Heart left ventricle (tissue), 16 donors: ENCODE results near the gene OR2M3. TPM values are rescaled to one million over a fixed set of nuclear protein-coding genes. Genes with fewer than 3 reads are reported as not detected.
A peak's percentile ranks its signal among the peaks of the same experiment; 100 is the strongest.
"Not testable (repeated sequence)": the region's sequence is repeated elsewhere in the genome, so short reads cannot be mapped to it uniquely, and the experiment has no call there.

Experiments
- ATAC-seq, 4 donors: fragments of 200-7000 bp; cut with Tn5 transposase; one replicate each; pipeline ENCODE4 v1.9.1; 2020 to 2022; ENCODE audit warnings: moderate library complexity in 4 of 4, mild to moderate bottlenecking in 3 of 4, moderate number of reproducible peaks in 1 of 4
- DNase-seq, 5 donors: peaks; one replicate each; pipeline ENCODE4 v3.0.0-alpha.2; 2020
- H3K27ac ChIP-seq, 12 donors: fragments of 200-600 bp; sonication (generic) in 4 of 12; one replicate each; pipeline versions ENCODE4 v1.5.0 to v1.8.0; 2016 to 2022; ENCODE audit warnings: mild to moderate bottlenecking in 2 of 12
- H3K27me3 ChIP-seq, 9 donors: fragments of 200-600 bp; sonication (generic) in 2 of 9; one replicate each; pipeline versions ENCODE4 v1.5.1 to v1.8.0; 2016 to 2022; ENCODE audit warnings: mild to moderate bottlenecking in 3 of 9
- H3K36me3 ChIP-seq, 9 donors: fragments of 200-600 bp; sonication (generic) in 2 of 9; one replicate each; pipeline versions ENCODE4 v1.5.0 to v1.8.0; 2018 to 2022; ENCODE audit warnings: mild to moderate bottlenecking in 2 of 9
- H3K4me1 ChIP-seq, 12 donors: fragments of 200-600 bp; sonication (generic) in 4 of 12; one replicate each; pipeline versions ENCODE4 v1.5.0 to v1.8.0; 2016 to 2022; ENCODE audit warnings: mild to moderate bottlenecking in 3 of 12
- H3K4me3 ChIP-seq, 12 donors: fragments of 200-600 bp; sonication (generic) in 4 of 12; one replicate each; pipeline versions ENCODE4 v1.5.0 to v1.8.0; 2017 to 2022; ENCODE audit warnings: mild to moderate bottlenecking in 9 of 12, moderate library complexity in 4 of 12
- H3K9me3 ChIP-seq, 12 donors: fragments of 200-600 bp; sonication (generic) in 4 of 12; one replicate each; pipeline versions ENCODE4 v1.5.0 to v1.8.0; 2016 to 2022; ENCODE audit warnings: mild to moderate bottlenecking in 1 of 12
- CTCF ChIP-seq, 12 donors: fragments of 200-600 bp; sonication (generic) in 4 of 12; IDR thresholded peaks; one replicate each; pipeline versions ENCODE4 v1.5.0 to v1.8.0; 2018 to 2022; ENCODE audit warnings: antibody characterized with exemption in 12 of 12, mild to moderate bottlenecking in 5 of 12
- POLR2A ChIP-seq, 2 donors: fragments of 450-650 bp; IDR thresholded peaks; one replicate each; pipeline ENCODE4 v1.6.1; 2017; ENCODE audit warnings: antibody characterized with exemption in 2 of 2, mild to moderate bottlenecking in 2 of 2, moderate library complexity in 2 of 2
- WGBS, 4 donors: extraction: QIAGEN DNeasy Blood & Tissue Kit in 2 of 4; methylation state at CpG; one replicate each; pipeline versions ENCODE4 v1.1.5 to v1.1.7; 2013 to 2018; 5-methylcytosine and 5-hydroxymethylcytosine counted together
- intact Hi-C, 10 donors: fragments of 100-400 bp; cut with DNase I; formaldehyde crosslinking; loops; one replicate each; pipeline versions ENCODE4 v1.11.1 to v1.14.2; 2022
- polyA plus RNA-seq, 2 donors: library from polyadenylated mRNA; stranded (reverse); fragments of 200-250 nt; gene quantifications; one replicate each; pipeline ENCODE4 v1.2.3, GENCODE V29; 2013
- total RNA-seq, 9 donors: library from RNA; depleted of rRNA in 2 of 9; stranded (reverse); fragments of >200 nt in 2 of 9; fragmentation: NEBNext Ultra II Directional in 3 of 9; extraction: Animal tissue kit (Norgen Biotek cat#: 25700) in 3 of 9; gene quantifications; one replicate each; pipeline versions ENCODE4 v1.1.0 to v1.2.4, GENCODE V29; 2016 to 2023
- donor health status: ischemic (EF 13 %, LVEDD 7.1; RV severe dilation, severe dysfunction).
- donor health status: healthy with polysubstance abuse.
- donor health status: DM: no; HTN: yes; CAD: no.
- donor health status: DM: no; HTN: no; CAD: no.
- donor health status: ischemic (EF 25% LVEDD 6.9; RV normal size, moderate dysfunction).
- donor health status: ischemic (EF 25% LVEDD 5.7; RV mildly dilated, moderate dysfunction).
- donor health status: healthy.
- donor health status: DM: yes; HTN: yes; CAD: no.
- donor health status: ischemic (EF 35%, LVEDD 5.7; RV mildly dilated, moderate dysfunction).
- donor health status: nonischemic (EF 11% LVEDD 7.7; RV severe dilation, severe dysfunction).
- donor health status: DM: yes; HTN: yes; CAD: no.
- donor health status: PGD.
- donor health status: ischemic (EF 29% LVEDD 5.4; RV normal size, mild dysfunction).
- donor health status: nonischemic (EF 23%, LVEDD 6.1; RV moderate dilation, normal function).

Gene OR2M3
- total and polyA plus RNA-seq, 11 donors: not detected

GRCh38 chr1:248243204-248243603 lies 46.1 kb downstream of the OR2M3 start:
- H3K27me3 ChIP-seq: no peaks in the 10 kb centered on the region
- intact Hi-C loops: no loop called here
- TF ChIP-seq POLR2A (IDR thresholded peaks at IDR 0.05) (no peak), CTCF (IDR thresholded peaks at IDR 0.05) (peak in 11 of 12 donors; percentile 24 to 60 (median 43))
- H3K9me3 ChIP-seq: no peaks in the 10 kb centered on the region
- 10 to 13% (median 12%) methylated on average over 14 of the region's 14 CpGs for WGBS, 4 donors
- H3K36me3 ChIP-seq: no peaks in the 10 kb centered on the region
- no peak for ATAC-seq
- H3K4me1 ChIP-seq: no peaks in the 10 kb centered on the region
- no peak overlapping the region for H3K4me3 ChIP-seq
- no peak for DNase-seq
- H3K27ac ChIP-seq: no peak overlapping the region

GRCh38 chr1:248259309-248259708 lies 62.2 kb downstream of the OR2M3 start:
- H3K36me3 ChIP-seq, DNase-seq, H3K4me1 ChIP-seq, intact Hi-C loops, H3K27ac ChIP-seq, H3K4me3 ChIP-seq, ATAC-seq, H3K27me3 ChIP-seq: not testable (repeated sequence)
- peaks cover 0 to 29% (median 8%) of the 10 kb centered on the region in 12 donors for H3K9me3 ChIP-seq
- 42 to 59% (median 54%) methylated on average over 1 of the region's 1 CpG for WGBS, 4 donors

Other genes with a start within 250 kb of the OR2M3 start
- not detected for gene OR2L8, start 248.4 kb upstream of the OR2M3 start, total RNA-seq
- not detected for gene OR2L8, start 248.4 kb upstream of the OR2M3 start, polyA plus RNA-seq
- gene OR2AK2, start 232.0 kb upstream of the OR2M3 start, total RNA-seq: under 1 TPM in 1 of 9 donors, not detected in 8; 0.25 TPM
- not detected for gene OR2AK2, start 232.0 kb upstream of the OR2M3 start, polyA plus RNA-seq
- gene OR2L5, start 183.6 kb upstream of the OR2M3 start, total RNA-seq: not detected
- gene OR2L5, start 183.6 kb upstream of the OR2M3 start, polyA plus RNA-seq: not detected
- gene OR2L2, start 167.2 kb upstream of the OR2M3 start, total RNA-seq: under 1 TPM in 1 of 9 donors, not detected in 8; 0.07 TPM
- not detected for gene OR2L2, start 167.2 kb upstream of the OR2M3 start, polyA plus RNA-seq
- not detected for gene OR2L3, start 150.4 kb upstream of the OR2M3 start, total RNA-seq
- not detected for gene OR2L3, start 150.4 kb upstream of the OR2M3 start, polyA plus RNA-seq
- gene OR2L13, start 102.1 kb upstream of the OR2M3 start, total RNA-seq: not detected
- not detected for gene OR2L13, start 102.1 kb upstream of the OR2M3 start, polyA plus RNA-seq
- gene OR2M5, start 52.1 kb upstream of the OR2M3 start, total RNA-seq: not detected
- gene OR2M5, start 52.1 kb upstream of the OR2M3 start, polyA plus RNA-seq: not detected
- gene OR2M2, start 22.4 kb upstream of the OR2M3 start, total RNA-seq: not detected
- gene OR2M2, start 22.4 kb upstream of the OR2M3 start, polyA plus RNA-seq: not detected
- not detected for gene OR2M4, start 34.2 kb downstream of the OR2M3 start, total RNA-seq
- not detected for gene OR2M4, start 34.2 kb downstream of the OR2M3 start, polyA plus RNA-seq
- gene OR2T33, start 80.7 kb downstream of the OR2M3 start, total RNA-seq: not detected
- not detected for gene OR2T33, start 80.7 kb downstream of the OR2M3 start, polyA plus RNA-seq
- gene OR2T12, start 106.2 kb downstream of the OR2M3 start, total RNA-seq: not detected
- not detected for gene OR2T12, start 106.2 kb downstream of the OR2M3 start, polyA plus RNA-seq
- not detected for gene OR2M7, start 127.3 kb downstream of the OR2M3 start, total RNA-seq
- gene OR2M7, start 127.3 kb downstream of the OR2M3 start, polyA plus RNA-seq: not detected
- gene OR14C36, start 151.5 kb downstream of the OR2M3 start, total RNA-seq: not detected
- not detected for gene OR14C36, start 151.5 kb downstream of the OR2M3 start, polyA plus RNA-seq
- not detected for gene OR2T4, start 164.4 kb downstream of the OR2M3 start, total RNA-seq
- not detected for gene OR2T4, start 164.4 kb downstream of the OR2M3 start, polyA plus RNA-seq
- gene OR2T6, start 178.5 kb downstream of the OR2M3 start, total RNA-seq: not detected
- gene OR2T6, start 178.5 kb downstream of the OR2M3 start, polyA plus RNA-seq: not detected
- not detected for gene OR2T1, start 205.8 kb downstream of the OR2M3 start, total RNA-seq
- not detected for gene OR2T1, start 205.8 kb downstream of the OR2M3 start, polyA plus RNA-seq
- not detected for gene OR2T2, start 248.4 kb downstream of the OR2M3 start, total RNA-seq
- gene OR2T2, start 248.4 kb downstream of the OR2M3 start, polyA plus RNA-seq: not detected